Right atrium auricular region (tissue), 2 donors: ENCODE results near the gene FAM3A. TPM values are rescaled to one million over a fixed set of nuclear protein-coding genes. Genes with fewer than 3 reads are reported as not detected.

Source experiments
- DNase-seq: peaks from one replicate; pipeline ENCODE4 v3.0.0-alpha.2; 2019; ENCODE audit warnings: low spot score
- H3K27ac ChIP-seq, 2 donors: fragments of 200-600 bp; sonication (generic); 1 replicate in 1 of 2; 2 replicates in 1 of 2; pipeline ENCODE4 v1.5.1; 2016 to 2019
- H3K27me3 ChIP-seq, 2 donors: fragments of 200-600 bp; sonication (generic); one replicate each; pipeline versions ENCODE4 v1.5.1 to v1.6.0; 2017 to 2019
- H3K36me3 ChIP-seq: fragments of 200-600 bp; sonication (generic); one replicate; pipeline ENCODE4 v1.5.1; 2016
- H3K4me1 ChIP-seq, 2 donors: fragments of 200-600 bp; sonication (generic); one replicate each; pipeline versions ENCODE4 v1.5.1 to v1.6.0; 2017 to 2019
- H3K4me3 ChIP-seq, 2 donors: fragments of 200-600 bp; sonication (generic); 1 replicate in 1 of 2; 2 replicates in 1 of 2; pipeline ENCODE4 v1.5.1; 2017 to 2019; ENCODE audit warnings: mild to moderate bottlenecking in 1 of 2, moderate library complexity in 1 of 2
- H3K9me3 ChIP-seq, 2 donors: fragments of 200-600 bp; sonication (generic); one replicate each; pipeline ENCODE4 v1.5.1; 2019
- total RNA-seq, 2 donors: library from RNA; depleted of rRNA; stranded (reverse); fragments of >200 nt; gene quantifications; one replicate each; pipeline ENCODE4 v1.1.0, GENCODE V29; 2016
- TF ChIP-seq, protein P1 (sequence below), 2 donors: fragments of 200-600 bp; sonication (generic); IDR thresholded peaks; one replicate each; pipeline ENCODE4 v1.5.1; 2019; ENCODE audit warnings: antibody characterized with exemption in 2 of 2

The FAM3A gene
- total RNA-seq, 2 donors from 2014 or later: 47.1 to 61.2 TPM

DNA sequence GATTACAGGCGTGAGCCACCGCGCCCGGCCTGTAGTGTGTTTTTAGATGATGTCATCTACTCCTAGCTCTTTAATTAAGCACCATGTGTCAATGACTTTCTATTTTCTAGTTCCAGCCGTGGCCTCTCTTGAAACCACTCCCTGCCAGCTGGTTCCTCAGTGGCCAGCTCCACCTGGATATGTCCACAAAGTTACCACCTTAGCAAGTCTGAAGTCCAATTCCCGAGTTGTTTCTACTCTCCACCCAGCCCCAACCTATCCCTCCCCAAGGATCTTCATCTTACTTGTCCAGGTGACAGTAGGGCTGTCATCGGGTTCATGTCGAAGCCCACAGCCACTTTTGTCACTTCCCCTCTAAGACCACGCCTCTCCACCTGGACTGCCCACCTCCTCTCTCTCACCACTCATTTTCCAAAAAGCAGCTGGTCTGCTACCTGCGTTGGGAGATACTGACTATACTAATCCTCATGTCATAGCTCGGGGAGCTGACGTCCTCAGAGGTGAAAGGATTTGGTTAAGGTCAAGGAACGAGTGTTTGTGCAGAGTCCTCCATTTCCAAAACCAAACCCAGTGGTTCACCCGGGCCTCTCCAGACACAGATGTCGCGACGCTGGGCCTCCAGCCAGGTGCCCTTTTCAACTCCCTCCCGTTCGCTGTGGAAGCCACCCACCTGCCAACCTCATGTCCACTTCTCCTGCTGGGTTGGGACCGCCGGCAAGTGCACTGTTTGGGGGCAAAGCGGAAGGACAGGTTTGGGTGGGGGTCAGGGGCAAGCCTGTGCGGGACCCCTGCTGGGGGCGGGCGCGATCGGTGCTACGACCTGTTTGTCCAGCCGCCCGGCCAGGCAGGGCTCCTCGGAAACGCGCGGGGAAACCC is 704 bp downstream of the FAM3A start:
- TF ChIP-seq, protein P1, sequence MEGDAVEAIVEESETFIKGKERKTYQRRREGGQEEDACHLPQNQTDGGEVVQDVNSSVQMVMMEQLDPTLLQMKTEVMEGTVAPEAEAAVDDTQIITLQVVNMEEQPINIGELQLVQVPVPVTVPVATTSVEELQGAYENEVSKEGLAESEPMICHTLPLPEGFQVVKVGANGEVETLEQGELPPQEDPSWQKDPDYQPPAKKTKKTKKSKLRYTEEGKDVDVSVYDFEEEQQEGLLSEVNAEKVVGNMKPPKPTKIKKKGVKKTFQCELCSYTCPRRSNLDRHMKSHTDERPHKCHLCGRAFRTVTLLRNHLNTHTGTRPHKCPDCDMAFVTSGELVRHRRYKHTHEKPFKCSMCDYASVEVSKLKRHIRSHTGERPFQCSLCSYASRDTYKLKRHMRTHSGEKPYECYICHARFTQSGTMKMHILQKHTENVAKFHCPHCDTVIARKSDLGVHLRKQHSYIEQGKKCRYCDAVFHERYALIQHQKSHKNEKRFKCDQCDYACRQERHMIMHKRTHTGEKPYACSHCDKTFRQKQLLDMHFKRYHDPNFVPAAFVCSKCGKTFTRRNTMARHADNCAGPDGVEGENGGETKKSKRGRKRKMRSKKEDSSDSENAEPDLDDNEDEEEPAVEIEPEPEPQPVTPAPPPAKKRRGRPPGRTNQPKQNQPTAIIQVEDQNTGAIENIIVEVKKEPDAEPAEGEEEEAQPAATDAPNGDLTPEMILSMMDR (IDR thresholded peaks at IDR 0.05): no peak
- H3K9me3 ChIP-seq: no peaks in the 10 kb centered on the region
- no peaks in the 10 kb centered on the region for H3K27me3 ChIP-seq
- no peak for DNase-seq
- peak overlapping the region; percentile 66 to 70 for H3K4me3 ChIP-seq
- no peaks in the 10 kb centered on the region for H3K36me3 ChIP-seq
- peak overlapping the region; percentile 90 to 94 for H3K27ac ChIP-seq
- H3K4me1 ChIP-seq: peaks cover 0 to 7% of the 10 kb centered on the region in 2 donors

DNA sequence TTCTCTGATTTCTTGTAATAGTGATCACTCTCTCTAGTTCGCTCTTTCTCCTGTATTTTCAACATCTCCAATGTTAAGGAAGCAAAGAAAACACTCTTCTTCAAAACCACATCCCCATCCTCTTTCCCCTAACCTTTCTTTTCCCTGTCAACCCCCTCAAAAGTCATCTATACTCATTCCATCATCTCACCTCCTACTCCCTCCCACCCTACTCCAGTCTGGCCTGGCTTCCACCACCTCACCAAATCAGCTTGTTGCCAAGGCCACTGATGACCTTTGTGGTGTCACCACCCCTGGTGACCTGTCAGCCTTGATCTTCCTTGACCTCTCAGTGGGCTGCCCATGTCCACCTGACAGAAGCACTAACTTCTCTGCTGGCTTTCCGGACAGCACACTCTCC is 2.3 kb downstream of the FAM3A start:
- Histone ChIP-seq H3K9me3 (no peaks in the 10 kb centered on the region), H3K27me3 (no peaks in the 10 kb centered on the region), H3K36me3 (peaks cover 9% of the 10 kb centered on the region), H3K4me3 (no peak overlapping the region), H3K4me1 (peaks cover 0 to 7% of the 10 kb centered on the region in 2 donors), H3K27ac (no peak overlapping the region)
- TF ChIP-seq, protein P1 (IDR thresholded peaks at IDR 0.05): no peak
- DNase-seq: no peak

DNA sequence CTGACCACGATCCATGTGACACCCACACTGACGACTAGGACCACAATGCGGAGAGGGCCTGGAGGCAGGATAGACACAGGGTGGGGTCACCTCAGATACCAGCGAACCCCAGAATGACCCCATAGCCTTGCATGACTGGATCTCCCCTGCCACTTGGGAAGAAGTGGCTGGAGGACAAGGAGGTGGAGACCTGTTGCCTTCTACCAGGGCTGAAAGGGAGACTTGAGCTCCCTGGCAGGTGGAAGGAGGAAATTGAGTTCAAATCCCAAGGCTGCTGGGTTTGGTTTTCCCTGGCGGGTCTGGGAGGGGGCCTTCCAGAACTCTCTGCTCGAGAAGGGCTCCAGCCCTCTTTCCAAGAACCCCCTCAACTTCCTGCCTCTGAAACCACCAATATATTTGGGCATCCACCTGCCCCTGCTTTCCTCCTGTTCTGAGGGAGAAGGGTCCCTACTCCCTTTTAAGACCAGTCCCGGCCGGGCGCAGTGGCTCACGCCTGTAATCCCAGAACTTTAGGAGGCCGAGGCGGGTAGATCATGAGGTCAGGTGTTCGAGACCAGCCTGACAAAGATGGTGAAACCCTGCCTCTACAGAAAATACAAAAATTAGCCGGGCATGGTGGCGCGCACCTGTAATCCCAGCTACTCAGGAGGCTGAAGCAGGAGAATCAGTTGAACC is 3.0 kb downstream of the FAM3A start:
- H3K4me3 ChIP-seq: no peak overlapping the region

DNA sequence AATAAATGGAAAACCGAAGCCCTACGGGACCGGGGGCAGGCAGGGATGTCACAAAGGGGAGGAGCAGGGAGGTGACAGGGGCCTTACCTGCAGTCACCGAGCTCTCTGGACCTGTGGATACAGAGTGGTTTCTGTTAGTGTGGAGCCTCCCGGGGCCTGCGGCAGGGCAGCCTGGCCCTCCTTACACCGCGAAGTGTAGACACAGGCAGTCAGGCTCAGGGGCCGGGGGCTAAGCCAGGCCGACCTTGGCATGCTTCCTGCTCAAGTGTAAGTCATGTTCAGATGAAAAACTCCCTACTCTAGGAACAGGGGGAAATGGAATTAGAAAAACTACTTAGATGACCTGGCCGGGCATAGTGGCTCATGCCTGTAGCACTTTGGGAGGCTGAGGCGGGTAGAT is 4.3 kb downstream of the FAM3A start:
- TF ChIP-seq, protein P1 (IDR thresholded peaks at IDR 0.05): no peak
- no peak for DNase-seq

More for the DNA sequence above, 3.0 kb downstream of the FAM3A start:
- Histone ChIP-seq H3K36me3 (peaks cover 16% of the 10 kb centered on the region), H3K27ac (no peak overlapping the region), H3K9me3 (no peaks in the 10 kb centered on the region), H3K27me3 (no peaks in the 10 kb centered on the region), H3K4me1 (peaks cover 0 to 7% of the 10 kb centered on the region in 2 donors)
- TF ChIP-seq, protein P1 (IDR thresholded peaks at IDR 0.05): no peak
- no peak for DNase-seq

DNA sequence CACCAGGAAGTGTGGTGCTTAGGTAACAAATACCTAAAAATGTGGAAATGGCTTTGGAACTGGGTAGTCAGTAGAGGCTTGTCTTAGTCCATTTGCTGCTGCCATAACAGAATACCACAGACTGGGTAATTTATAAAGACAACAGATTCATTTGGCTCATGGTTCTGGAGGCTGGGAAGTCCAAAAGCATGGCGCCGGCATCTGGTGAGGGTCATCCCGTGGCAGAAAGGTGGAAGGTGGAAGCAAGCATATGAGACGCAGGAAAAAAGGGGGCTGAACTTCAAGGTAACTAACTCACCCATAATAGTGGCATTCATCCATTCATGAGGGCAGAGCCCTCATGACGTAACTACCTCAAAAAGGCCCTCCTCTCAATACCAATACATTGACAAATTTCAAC is 6.6 kb downstream of the FAM3A start:
- Histone ChIP-seq H3K4me1 (no peaks in the 10 kb centered on the region), H3K27me3 (no peaks in the 10 kb centered on the region), H3K9me3 (no peaks in the 10 kb centered on the region), H3K4me3 (no peak overlapping the region), H3K27ac (no peak overlapping the region), H3K36me3 (peaks cover 30% of the 10 kb centered on the region)
- TF ChIP-seq, protein P1 (IDR thresholded peaks at IDR 0.05): no peak
- no peak for DNase-seq

More for the DNA sequence above, 4.3 kb downstream of the FAM3A start:
- Histone ChIP-seq H3K27me3 (no peaks in the 10 kb centered on the region), H3K9me3 (no peaks in the 10 kb centered on the region), H3K36me3 (peaks cover 27% of the 10 kb centered on the region), H3K4me1 (peaks cover 0 to 1% of the 10 kb centered on the region in 2 donors), H3K27ac (no peak overlapping the region), H3K4me3 (no peak overlapping the region)
